Breast epithelium (tissue), 4 donors: ENCODE results near the gene KAT5. TPM values are rescaled to one million over a fixed set of nuclear protein-coding genes. Genes with fewer than 3 reads are reported as not detected.

Source experiments
- DNase-seq, 2 donors: peaks; one replicate each; pipeline ENCODE4 v3.0.0-alpha.2; 2019; ENCODE audit warnings: low spot score in 2 of 2
- H3K27ac ChIP-seq, 2 donors: fragments of 200-600 bp; sonication (generic) in 1 of 2; one replicate each; pipeline ENCODE4 v1.5.1; 2016 to 2019; ENCODE audit warnings: mild to moderate bottlenecking in 1 of 2
- H3K27me3 ChIP-seq, 2 donors: fragments of 200-600 bp; sonication (generic) in 1 of 2; one replicate each; pipeline versions ENCODE4 v1.5.1 to v1.6.0; 2017 to 2019; ENCODE audit warnings: control low read depth in 1 of 2, mild to moderate bottlenecking in 1 of 2
- H3K36me3 ChIP-seq: fragments of 200-600 bp; one replicate; pipeline ENCODE4 v1.5.1; 2019
- H3K4me1 ChIP-seq, 2 donors: fragments of 200-600 bp; sonication (generic); one replicate each; pipeline ENCODE4 v1.5.1; 2016 to 2019; ENCODE audit warnings: control low read depth in 1 of 2
- H3K4me3 ChIP-seq, 3 donors: fragments of 200-600 bp; sonication (generic); 1 replicate in 2 of 3; 2 replicates in 1 of 3; pipeline ENCODE4 v1.5.1; 2016 to 2019; ENCODE audit warnings: mild to moderate bottlenecking in 3 of 3, moderate library complexity in 2 of 3
- H3K9me3 ChIP-seq, 2 donors: fragments of 200-600 bp; sonication (generic) in 1 of 2; one replicate each; pipeline ENCODE4 v1.5.1; 2016 to 2019; ENCODE audit warnings: control low read depth in 1 of 2
- CTCF ChIP-seq, 3 donors: fragments of 450-650 bp; IDR thresholded peaks; one replicate each; pipeline ENCODE4 v1.5.1; 2016 to 2017; ENCODE audit warnings: antibody characterized with exemption in 3 of 3, mild to moderate bottlenecking in 3 of 3, moderate library complexity in 3 of 3
- POLR2A ChIP-seq: fragments of 450-650 bp; IDR thresholded peaks from one replicate; pipeline ENCODE4 v1.6.1; 2016; ENCODE audit warnings: antibody characterized with exemption, mild to moderate bottlenecking, moderate library complexity
- POLR2AphosphoS5 ChIP-seq, 3 donors: sonication (generic); formaldehyde crosslinking; IDR thresholded peaks; one replicate each; pipeline ENCODE4 v1.6.1; 2017; ENCODE audit warnings: antibody characterized with exemption in 3 of 3
- intact Hi-C: fragments of 100-400 bp; cut with DNase I; formaldehyde crosslinking; loops from one replicate; pipeline ENCODE4 v1.15.1; 2023; ENCODE audit warnings: low total_unique reads
- total RNA-seq, 3 donors: library from RNA; depleted of rRNA; stranded (reverse); fragments of >200 nt; gene quantifications; one replicate each; pipeline ENCODE4 v1.1.0, GENCODE V29; 2016

Gene KAT5
- total RNA-seq, 3 donors from 2014 or later: 50.1 to 66.7 (median 61.3) TPM

GRCh38 chr11:65710421-65710820 lies 1.6 kb upstream of the KAT5 start:
- intact Hi-C loops: loop anchor here (5.0 kb wide), 2 partner anchors 67 to 107 kb away; no protein-coding TSS in a partner anchor
- Histone ChIP-seq H3K4me1 (peaks cover 0 to 10% of the 10 kb centered on the region in 2 donors), H3K27ac (no peak overlapping the region), H3K9me3 (no peaks in the 10 kb centered on the region), H3K27me3 (no peaks in the 10 kb centered on the region), H3K4me3 (no peak overlapping the region), H3K36me3 (no peaks in the 10 kb centered on the region)
- DNase-seq: no peak
- no peak for TF ChIP-seq POLR2A
- TF ChIP-seq CTCF (IDR thresholded peaks at IDR 0.05): no peak
- no peak for TF ChIP-seq POLR2AphosphoS5 (IDR thresholded peaks at IDR 0.05)

GRCh38 chr11:65712633-65713076 lies 603 bp downstream of the KAT5 start:
- Histone ChIP-seq H3K4me3 (peak overlapping the region; percentile 74 to 85 (median 80)), H3K27me3 (no peaks in the 10 kb centered on the region), H3K36me3 (no peaks in the 10 kb centered on the region), H3K9me3 (no peaks in the 10 kb centered on the region), H3K27ac (peak overlapping the region; percentile 99 to 100), H3K4me1 (peaks cover 0 to 10% of the 10 kb centered on the region in 2 donors)
- DNase-seq: no peak
- TF ChIP-seq CTCF (IDR thresholded peaks at IDR 0.05) (no peak), POLR2A (no peak), POLR2AphosphoS5 (IDR thresholded peaks at IDR 0.05) (no peak)
- intact Hi-C loops: loop anchor here (5.0 kb wide), 2 partner anchors 65 to 105 kb away; no protein-coding TSS in a partner anchor

GRCh38 chr11:65713212-65713969 lies 1.3 kb downstream of the KAT5 start:
- Histone ChIP-seq H3K27ac (peak overlapping the region; percentile 99 to 100), H3K9me3 (no peaks in the 10 kb centered on the region), H3K4me3 (peak overlapping the region in 2 of 3 donors; percentile 74 to 80), H3K4me1 (peaks cover 0 to 10% of the 10 kb centered on the region in 2 donors), H3K36me3 (no peaks in the 10 kb centered on the region), H3K27me3 (no peaks in the 10 kb centered on the region)
- intact Hi-C loops: loop anchor here (5.0 kb wide), 2 partner anchors 64 to 104 kb away; no protein-coding TSS in a partner anchor
- no peak for DNase-seq
- TF ChIP-seq POLR2AphosphoS5 (IDR thresholded peaks at IDR 0.05) (no peak), POLR2A (no peak)

GRCh38 chr11:65714433-65714832 lies 2.4 kb downstream of the KAT5 start:
- H3K27me3 ChIP-seq: no peaks in the 10 kb centered on the region
- no peak overlapping the region for H3K4me3 ChIP-seq
- TF ChIP-seq POLR2AphosphoS5 (IDR thresholded peaks at IDR 0.05) (no peak), CTCF (IDR thresholded peaks at IDR 0.05) (no peak), POLR2A (no peak)
- peaks cover 5 to 19% of the 10 kb centered on the region in 2 donors for H3K4me1 ChIP-seq
- no peak overlapping the region for H3K27ac ChIP-seq
- H3K36me3 ChIP-seq: no peaks in the 10 kb centered on the region
- no peaks in the 10 kb centered on the region for H3K9me3 ChIP-seq
- DNase-seq: no peak
- intact Hi-C loops: loop anchor here (5.0 kb wide), 2 partner anchors 63 to 103 kb away; no protein-coding TSS in a partner anchor

- no peak for DNase-seq
- no peak overlapping the region for H3K4me3 ChIP-seq
- no peaks in the 10 kb centered on the region for H3K36me3 ChIP-seq
- H3K4me1 ChIP-seq: peaks cover 5 to 22% of the 10 kb centered on the region in 2 donors
- intact Hi-C loops: no loop called here
- no peaks in the 10 kb centered on the region for H3K27me3 ChIP-seq
- TF ChIP-seq CTCF (IDR thresholded peaks at IDR 0.05): no peak
- no peak for TF ChIP-seq POLR2A
- TF ChIP-seq POLR2AphosphoS5 (IDR thresholded peaks at IDR 0.05): no peak
- no peak overlapping the region for H3K27ac ChIP-seq
- no peaks in the 10 kb centered on the region for H3K9me3 ChIP-seq
These were observed 4.2 kb downstream of the KAT5 start for GRCh38 chr11:65716302-65716701.
